Kidney epithelial cell (primary cell): ENCODE measurements around the gene OGFOD3. TPM values are rescaled to one million over a fixed set of nuclear protein-coding genes. Genes with fewer than 3 reads are reported as not detected.

Experiments used
- DNase-seq: peaks from one replicate; pipeline ENCODE4 v3.0.0-alpha.2; 2010; ENCODE audit warnings: low read depth
- H3K27me3 ChIP-seq: 2 replicates; pipeline ENCODE4 v1.6.0; 2011; ENCODE audit warnings: low read length; ENCODE audit not compliant: control insufficient read depth, insufficient read depth
- H3K36me3 ChIP-seq: 2 replicates; pipeline ENCODE4 v1.5.1; 2011; ENCODE audit warnings: low read length; ENCODE audit not compliant: control insufficient read depth, insufficient read depth
- H3K4me3 ChIP-seq: 2 replicates; pipeline ENCODE4 v1.5.1; 2011; ENCODE audit warnings: low read depth, mild to moderate bottlenecking, control low read depth, low read length
- total RNA-seq: library from RNA; depleted of rRNA; stranded (reverse); fragments of >200 nt; gene quantifications from 2 replicates; pipeline ENCODE4 v1.2.3, GENCODE V29; 2015
- TF ChIP-seq, protein P1 (sequence below): IDR thresholded peaks from 2 replicates; pipeline ENCODE4 v1.5.1; 2011; ENCODE audit warnings: mild to moderate bottlenecking, moderate library complexity, low read length, control low read depth, inconsistent platforms; ENCODE audit not compliant: insufficient read depth, poor library complexity, severe bottlenecking

OGFOD3 gene
- total RNA-seq, 1 donor from 2014 or later, result 29.8 TPM

GRCh38 chr17:82439829-82440365, 21.5 kb upstream of the OGFOD3 start:
- TF ChIP-seq, protein P1, sequence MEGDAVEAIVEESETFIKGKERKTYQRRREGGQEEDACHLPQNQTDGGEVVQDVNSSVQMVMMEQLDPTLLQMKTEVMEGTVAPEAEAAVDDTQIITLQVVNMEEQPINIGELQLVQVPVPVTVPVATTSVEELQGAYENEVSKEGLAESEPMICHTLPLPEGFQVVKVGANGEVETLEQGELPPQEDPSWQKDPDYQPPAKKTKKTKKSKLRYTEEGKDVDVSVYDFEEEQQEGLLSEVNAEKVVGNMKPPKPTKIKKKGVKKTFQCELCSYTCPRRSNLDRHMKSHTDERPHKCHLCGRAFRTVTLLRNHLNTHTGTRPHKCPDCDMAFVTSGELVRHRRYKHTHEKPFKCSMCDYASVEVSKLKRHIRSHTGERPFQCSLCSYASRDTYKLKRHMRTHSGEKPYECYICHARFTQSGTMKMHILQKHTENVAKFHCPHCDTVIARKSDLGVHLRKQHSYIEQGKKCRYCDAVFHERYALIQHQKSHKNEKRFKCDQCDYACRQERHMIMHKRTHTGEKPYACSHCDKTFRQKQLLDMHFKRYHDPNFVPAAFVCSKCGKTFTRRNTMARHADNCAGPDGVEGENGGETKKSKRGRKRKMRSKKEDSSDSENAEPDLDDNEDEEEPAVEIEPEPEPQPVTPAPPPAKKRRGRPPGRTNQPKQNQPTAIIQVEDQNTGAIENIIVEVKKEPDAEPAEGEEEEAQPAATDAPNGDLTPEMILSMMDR, result no peak
- DNase-seq, result no peak

DNA sequence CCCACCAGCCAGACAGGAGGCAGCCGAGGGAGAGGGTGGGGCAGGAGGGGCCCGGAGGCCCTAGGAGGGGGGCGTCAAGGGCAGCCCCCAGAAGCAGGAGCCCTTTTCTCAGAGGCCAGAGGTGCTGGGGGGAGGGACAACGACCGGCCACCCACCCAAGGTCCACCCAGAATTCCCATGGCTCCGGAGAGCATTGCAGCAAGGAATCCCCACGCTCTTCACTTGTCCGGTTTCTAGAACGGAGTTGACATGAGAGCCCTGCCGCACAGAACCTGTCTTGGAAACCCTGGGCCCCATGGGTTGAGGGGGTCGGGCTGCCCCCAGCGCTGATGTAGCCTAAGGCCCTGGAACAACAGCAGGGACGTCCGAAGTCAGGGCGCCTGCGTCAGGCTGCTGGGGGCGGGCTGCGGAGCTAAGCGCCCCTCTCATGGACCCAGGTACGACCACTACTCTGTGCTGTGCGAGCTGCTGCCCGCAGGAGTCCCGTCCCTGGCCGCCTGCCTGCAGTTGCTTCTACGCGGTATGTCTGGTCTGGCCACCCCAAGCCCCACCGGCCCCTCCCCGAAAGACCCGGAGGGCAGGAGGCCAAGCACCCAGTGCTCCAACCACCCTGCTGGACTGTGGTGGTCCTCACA, 20.9 kb upstream of the OGFOD3 start:
- no peak for DNase-seq
- Histone ChIP-seq H3K36me3 (no peaks in the 10 kb centered on the region), H3K4me3 (no peak overlapping the region), H3K27me3 (no peaks in the 10 kb centered on the region)
- TF ChIP-seq, protein P1, result no peak

More at GRCh38 chr17:82439829-82440365, 21.5 kb upstream of the OGFOD3 start:
- H3K36me3 ChIP-seq, result peaks cover 3% of the 10 kb centered on the region
- no peaks in the 10 kb centered on the region for H3K27me3 ChIP-seq
- no peak overlapping the region for H3K4me3 ChIP-seq

GRCh38 chr17:82438401-82439193, 20.2 kb upstream of the OGFOD3 start:
- Histone ChIP-seq H3K4me3 (no peak overlapping the region), H3K27me3 (no peaks in the 10 kb centered on the region), H3K36me3 (no peaks in the 10 kb centered on the region)
- no peak for DNase-seq
- TF ChIP-seq, protein P1, result no peak

- no peaks in the 10 kb centered on the region for H3K36me3 ChIP-seq
- H3K4me3 ChIP-seq, result no peak overlapping the region
- no peak for DNase-seq
- TF ChIP-seq, protein P1, result no peak
- H3K27me3 ChIP-seq, result no peaks in the 10 kb centered on the region
Measured at GRCh38 chr17:82437325-82437668, 18.9 kb upstream of the OGFOD3 start.

DNA sequence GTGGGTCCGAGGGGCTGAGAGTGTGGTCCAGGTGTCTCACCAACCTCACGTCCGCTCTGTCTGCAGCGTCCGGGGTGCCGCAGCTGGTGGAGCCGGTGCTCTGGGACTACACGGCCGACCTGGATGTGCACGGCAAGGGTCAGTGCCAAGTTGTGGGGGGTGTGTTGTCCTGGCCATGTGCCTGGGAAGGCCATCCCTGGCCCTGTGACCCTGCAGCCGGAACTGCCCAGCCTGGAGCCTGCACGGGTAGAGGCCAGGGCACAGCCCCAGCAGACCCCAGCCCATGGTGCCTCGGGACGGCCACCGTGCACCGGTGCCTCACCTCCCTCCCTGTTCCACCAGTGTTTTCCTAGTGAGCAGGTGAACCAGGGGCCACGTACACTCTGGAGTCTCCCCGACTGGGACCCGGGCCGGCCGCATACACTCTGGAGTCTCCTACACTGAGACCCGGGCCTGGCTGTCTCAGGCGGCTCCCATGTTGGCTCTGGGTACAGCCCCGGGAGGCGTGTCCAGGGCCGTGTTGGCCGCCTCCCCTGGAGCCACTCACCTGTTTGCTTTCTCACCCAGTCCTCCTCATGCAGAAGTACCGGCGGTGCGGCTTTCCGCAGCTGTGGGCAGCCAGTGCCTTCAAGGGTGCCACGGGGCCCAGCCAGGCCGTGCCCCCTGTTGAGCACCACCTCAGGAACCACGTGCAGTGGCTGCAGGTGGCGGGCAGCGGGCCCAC, 18.4 kb upstream of the OGFOD3 start:
- H3K4me3 ChIP-seq, result no peak overlapping the region
- TF ChIP-seq, protein P1, result no peak

More for the DNA sequence above, 18.4 kb upstream of the OGFOD3 start:
- no peaks in the 10 kb centered on the region for H3K36me3 ChIP-seq
- DNase-seq, result no peak
- no peaks in the 10 kb centered on the region for H3K27me3 ChIP-seq
